ENCODE results near the gene NOVA2. TPM values are rescaled to one million over a fixed set of nuclear protein-coding genes. Genes with fewer than 3 reads are reported as not detected.
A peak's percentile ranks its signal among the peaks of the same experiment; 100 is the strongest.

The NOVA2 gene
- total and polyA plus RNA-seq, 9 of the 15 experiments (the other 6 are each of a cell fraction or from before 2014, with no cell fraction given): not detected

DNA sequence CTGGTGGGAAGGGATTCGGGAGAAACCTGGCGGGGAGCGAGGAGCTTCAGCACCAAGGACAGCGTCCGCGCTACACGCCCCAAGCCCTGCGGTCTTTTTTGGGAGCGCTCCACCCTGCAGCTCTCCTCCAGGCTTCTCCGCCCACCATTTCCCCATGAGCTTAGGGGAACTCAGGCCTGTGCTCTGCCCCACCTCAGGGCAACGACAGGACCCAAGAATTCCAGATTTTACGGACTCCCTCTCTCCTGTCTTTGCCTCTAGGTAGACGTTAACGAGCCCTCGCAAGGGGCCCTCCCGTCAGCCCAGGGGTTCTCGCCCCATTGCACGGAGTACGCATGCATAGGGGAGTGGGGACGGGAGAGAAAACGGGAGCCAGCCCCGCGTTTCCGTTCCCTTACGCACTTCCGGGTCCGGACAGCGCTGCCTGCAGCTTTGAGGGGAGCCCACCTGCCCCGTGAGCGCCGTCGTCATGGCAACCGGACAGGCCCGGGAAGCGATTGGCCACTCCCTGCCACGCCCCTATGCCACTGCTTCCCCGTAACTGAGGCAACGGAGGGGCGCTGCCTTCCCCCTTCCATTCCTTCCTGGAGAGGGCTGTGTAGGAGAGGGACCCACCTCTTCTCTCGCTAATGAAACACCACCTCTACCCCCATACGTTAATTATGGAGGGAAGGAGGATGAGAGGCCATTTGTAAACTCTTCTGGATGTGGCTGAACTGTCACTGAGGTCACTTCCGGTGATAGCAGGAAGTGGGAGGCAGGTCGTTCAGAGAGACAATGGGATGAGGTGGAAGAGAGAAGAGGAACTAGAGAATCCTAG lies 20.8 kb downstream of the NOVA2 start (continued):
- no peak for TF ChIP-seq CEBPB (tag; IDR thresholded peaks at IDR 0.05)
- no peak for TF ChIP-seq CBFA2T2 (conservative IDR thresholded peaks at IDR 0.05)
- TF ChIP-seq NFE2L1 (tag; IDR thresholded peaks at IDR 0.05; ENCODE audit: borderline replicate concordance, low read depth): no peak
- TF ChIP-seq CREBBP (IDR thresholded peaks at IDR 0.05; ENCODE audit: low read depth, low read length): no peak
- TF ChIP-seq RUNX1 (IDR thresholded peaks at IDR 0.05; ENCODE audit: low read depth): no peak
- TF ChIP-seq, protein P1, sequence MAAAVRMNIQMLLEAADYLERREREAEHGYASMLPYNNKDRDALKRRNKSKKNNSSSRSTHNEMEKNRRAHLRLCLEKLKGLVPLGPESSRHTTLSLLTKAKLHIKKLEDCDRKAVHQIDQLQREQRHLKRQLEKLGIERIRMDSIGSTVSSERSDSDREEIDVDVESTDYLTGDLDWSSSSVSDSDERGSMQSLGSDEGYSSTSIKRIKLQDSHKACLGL (CRISPR knock-in tag; IDR thresholded peaks at IDR 0.05; ENCODE audit: borderline replicate concordance, poor library complexity, severe bottlenecking): no peak
- TF ChIP-seq CHD4 (IDR thresholded peaks at IDR 0.05; ENCODE audit: insufficient read depth, insufficient replicate concordance, low read depth, low read length, poor library complexity, severe bottlenecking): no peak
- TF ChIP-seq, protein P2, sequence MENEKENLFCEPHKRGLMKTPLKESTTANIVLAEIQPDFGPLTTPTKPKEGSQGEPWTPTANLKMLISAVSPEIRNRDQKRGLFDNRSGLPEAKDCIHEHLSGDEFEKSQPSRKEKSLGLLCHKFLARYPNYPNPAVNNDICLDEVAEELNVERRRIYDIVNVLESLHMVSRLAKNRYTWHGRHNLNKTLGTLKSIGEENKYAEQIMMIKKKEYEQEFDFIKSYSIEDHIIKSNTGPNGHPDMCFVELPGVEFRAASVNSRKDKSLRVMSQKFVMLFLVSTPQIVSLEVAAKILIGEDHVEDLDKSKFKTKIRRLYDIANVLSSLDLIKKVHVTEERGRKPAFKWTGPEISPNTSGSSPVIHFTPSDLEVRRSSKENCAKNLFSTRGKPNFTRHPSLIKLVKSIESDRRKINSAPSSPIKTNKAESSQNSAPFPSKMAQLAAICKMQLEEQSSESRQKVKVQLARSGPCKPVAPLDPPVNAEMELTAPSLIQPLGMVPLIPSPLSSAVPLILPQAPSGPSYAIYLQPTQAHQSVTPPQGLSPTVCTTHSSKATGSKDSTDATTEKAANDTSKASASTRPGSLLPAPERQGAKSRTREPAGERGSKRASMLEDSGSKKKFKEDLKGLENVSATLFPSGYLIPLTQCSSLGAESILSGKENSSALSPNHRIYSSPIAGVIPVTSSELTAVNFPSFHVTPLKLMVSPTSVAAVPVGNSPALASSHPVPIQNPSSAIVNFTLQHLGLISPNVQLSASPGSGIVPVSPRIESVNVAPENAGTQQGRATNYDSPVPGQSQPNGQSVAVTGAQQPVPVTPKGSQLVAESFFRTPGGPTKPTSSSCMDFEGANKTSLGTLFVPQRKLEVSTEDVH (IDR thresholded peaks at IDR 0.05; ENCODE audit: low read depth, partially characterized antibody): peak; percentile 21
- TF ChIP-seq ZFPM2 (CRISPR knock-in tag; IDR thresholded peaks at IDR 0.05): no peak
- no peak for TF ChIP-seq NFRKB (IDR thresholded peaks at IDR 0.05; ENCODE audit: low read depth)
- TF ChIP-seq ZBED1 (IDR thresholded peaks at IDR 0.05): no peak
- no peak for TF ChIP-seq ZZZ3 (IDR thresholded peaks at IDR 0.05)
- TF ChIP-seq, protein P3, sequence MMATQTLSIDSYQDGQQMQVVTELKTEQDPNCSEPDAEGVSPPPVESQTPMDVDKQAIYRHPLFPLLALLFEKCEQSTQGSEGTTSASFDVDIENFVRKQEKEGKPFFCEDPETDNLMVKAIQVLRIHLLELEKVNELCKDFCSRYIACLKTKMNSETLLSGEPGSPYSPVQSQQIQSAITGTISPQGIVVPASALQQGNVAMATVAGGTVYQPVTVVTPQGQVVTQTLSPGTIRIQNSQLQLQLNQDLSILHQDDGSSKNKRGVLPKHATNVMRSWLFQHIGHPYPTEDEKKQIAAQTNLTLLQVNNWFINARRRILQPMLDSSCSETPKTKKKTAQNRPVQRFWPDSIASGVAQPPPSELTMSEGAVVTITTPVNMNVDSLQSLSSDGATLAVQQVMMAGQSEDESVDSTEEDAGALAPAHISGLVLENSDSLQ (IDR thresholded peaks at IDR 0.05): no peak
- TF ChIP-seq, protein P4, sequence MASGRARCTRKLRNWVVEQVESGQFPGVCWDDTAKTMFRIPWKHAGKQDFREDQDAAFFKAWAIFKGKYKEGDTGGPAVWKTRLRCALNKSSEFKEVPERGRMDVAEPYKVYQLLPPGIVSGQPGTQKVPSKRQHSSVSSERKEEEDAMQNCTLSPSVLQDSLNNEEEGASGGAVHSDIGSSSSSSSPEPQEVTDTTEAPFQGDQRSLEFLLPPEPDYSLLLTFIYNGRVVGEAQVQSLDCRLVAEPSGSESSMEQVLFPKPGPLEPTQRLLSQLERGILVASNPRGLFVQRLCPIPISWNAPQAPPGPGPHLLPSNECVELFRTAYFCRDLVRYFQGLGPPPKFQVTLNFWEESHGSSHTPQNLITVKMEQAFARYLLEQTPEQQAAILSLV (tag; IDR thresholded peaks at IDR 0.05): 0 out of 2 replicates have a peak, but pooled peaks have one; percentile 24
- TF ChIP-seq ZEB2 (IDR thresholded peaks at IDR 0.05): no peak
- TF ChIP-seq SIRT6 (IDR thresholded peaks at IDR 0.05; ENCODE audit: low read depth, low read length): no peak
- TF ChIP-seq ZNF830 (CRISPR knock-in tag; IDR thresholded peaks at IDR 0.05): no peak
- TF ChIP-seq, protein P5, sequence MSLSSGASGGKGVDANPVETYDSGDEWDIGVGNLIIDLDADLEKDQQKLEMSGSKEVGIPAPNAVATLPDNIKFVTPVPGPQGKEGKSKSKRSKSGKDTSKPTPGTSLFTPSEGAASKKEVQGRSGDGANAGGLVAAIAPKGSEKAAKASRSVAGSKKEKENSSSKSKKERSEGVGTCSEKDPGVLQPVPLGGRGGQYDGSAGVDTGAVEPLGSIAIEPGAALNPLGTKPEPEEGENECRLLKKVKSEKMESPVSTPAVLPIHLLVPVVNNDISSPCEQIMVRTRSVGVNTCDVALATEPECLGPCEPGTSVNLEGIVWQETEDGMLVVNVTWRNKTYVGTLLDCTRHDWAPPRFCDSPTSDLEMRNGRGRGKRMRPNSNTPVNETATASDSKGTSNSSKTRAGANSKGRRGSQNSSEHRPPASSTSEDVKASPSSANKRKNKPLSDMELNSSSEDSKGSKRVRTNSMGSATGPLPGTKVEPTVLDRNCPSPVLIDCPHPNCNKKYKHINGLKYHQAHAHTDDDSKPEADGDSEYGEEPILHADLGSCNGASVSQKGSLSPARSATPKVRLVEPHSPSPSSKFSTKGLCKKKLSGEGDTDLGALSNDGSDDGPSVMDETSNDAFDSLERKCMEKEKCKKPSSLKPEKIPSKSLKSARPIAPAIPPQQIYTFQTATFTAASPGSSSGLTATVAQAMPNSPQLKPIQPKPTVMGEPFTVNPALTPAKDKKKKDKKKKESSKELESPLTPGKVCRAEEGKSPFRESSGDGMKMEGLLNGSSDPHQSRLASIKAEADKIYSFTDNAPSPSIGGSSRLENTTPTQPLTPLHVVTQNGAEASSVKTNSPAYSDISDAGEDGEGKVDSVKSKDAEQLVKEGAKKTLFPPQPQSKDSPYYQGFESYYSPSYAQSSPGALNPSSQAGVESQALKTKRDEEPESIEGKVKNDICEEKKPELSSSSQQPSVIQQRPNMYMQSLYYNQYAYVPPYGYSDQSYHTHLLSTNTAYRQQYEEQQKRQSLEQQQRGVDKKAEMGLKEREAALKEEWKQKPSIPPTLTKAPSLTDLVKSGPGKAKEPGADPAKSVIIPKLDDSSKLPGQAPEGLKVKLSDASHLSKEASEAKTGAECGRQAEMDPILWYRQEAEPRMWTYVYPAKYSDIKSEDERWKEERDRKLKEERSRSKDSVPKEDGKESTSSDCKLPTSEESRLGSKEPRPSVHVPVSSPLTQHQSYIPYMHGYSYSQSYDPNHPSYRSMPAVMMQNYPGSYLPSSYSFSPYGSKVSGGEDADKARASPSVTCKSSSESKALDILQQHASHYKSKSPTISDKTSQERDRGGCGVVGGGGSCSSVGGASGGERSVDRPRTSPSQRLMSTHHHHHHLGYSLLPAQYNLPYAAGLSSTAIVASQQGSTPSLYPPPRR (CRISPR knock-in tag; IDR thresholded peaks at IDR 0.05; ENCODE audit: borderline replicate concordance): no peak
